PC-9 (cell line): ENCODE results near the gene TRIM44.

Source experiments
- CTCF ChIP-seq: fragments of 200-600 bp; sonication (generic); conservative IDR thresholded peaks from 2 replicates; pipeline ENCODE4 v1.6.1; 2017; ENCODE audit warnings: mixed run types, antibody characterized with exemption, mild to moderate bottlenecking, moderate library complexity
- EZH2 ChIP-seq: fragments of 200-600 bp; sonication (generic); IDR thresholded peaks from 2 replicates; pipeline ENCODE4 v1.8.0; 2017; ENCODE audit warnings: antibody characterized with exemption, low read depth

DNA sequence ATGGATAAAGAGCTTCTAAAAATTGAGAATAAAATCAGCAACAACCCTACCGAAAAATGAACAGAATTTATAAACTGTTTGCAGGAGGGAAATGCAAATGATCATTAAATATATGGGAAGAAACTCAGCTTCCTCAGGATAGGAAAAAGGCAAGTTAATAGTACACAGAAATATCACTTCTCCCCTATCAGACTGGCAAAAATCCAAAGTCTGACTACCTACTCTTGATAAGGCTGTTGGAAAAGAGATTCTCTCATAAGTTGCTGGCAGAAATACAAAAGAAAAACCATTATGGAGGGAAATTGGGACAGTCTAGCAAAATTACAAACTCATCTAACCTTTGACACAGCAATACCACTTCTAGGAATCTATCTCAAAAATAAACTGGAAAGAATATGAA is 180.4 kb downstream of the TRIM44 start:
- TF ChIP-seq EZH2 (no peak), CTCF (no peak)
